Medulla oblongata (tissue), 1 donor: ENCODE data around the gene OR10G7.

ENCODE experiments used
- DNase-seq: peaks from one replicate; pipeline ENCODE4 v3.0.0-alpha.2; 2015; ENCODE audit errors: extremely low spot score

The OR10G7 gene, protein sequence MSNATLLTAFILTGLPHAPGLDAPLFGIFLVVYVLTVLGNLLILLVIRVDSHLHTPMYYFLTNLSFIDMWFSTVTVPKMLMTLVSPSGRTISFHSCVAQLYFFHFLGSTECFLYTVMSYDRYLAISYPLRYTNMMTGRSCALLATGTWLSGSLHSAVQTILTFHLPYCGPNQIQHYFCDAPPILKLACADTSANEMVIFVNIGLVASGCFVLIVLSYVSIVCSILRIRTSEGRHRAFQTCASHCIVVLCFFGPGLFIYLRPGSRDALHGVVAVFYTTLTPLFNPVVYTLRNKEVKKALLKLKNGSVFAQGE

GRCh38 chr11:124041254-124041653, at the start of gene OR10G7:
Gene OR10G7 (minus strand): TSS chr11:124041325. CDS start chr11:124039001, 2,324 bp downstream.
- DNase-seq = no peak

- peak; percentile 39 for DNase-seq
Observed at GRCh38 chr11:124085997-124086846, 45.1 kb upstream of the OR10G7 start.

- no peak for DNase-seq
Observed at GRCh38 chr11:124085583-124085982, 44.5 kb upstream of the OR10G7 start.

DNA sequence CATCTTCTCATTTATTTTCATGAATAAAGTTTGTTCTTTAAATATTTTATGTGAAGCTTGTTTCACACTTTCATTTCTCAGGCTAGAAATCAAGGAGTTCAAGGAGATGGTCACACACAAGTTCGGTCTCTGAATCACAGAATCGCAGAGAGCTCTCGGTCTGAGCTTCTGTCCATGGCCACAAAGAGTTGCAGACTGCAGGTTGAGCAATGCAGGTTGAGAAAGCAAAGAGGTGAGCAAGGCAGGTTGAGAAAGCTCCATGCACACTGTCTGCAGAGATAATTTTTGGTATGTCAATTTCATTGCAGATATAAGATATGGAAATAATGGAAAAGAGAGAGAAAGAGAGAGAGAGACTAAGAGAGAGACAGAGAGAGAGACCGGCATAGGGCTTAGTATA, 41.2 kb upstream of the OR10G7 start:
- no peak for DNase-seq

DNA sequence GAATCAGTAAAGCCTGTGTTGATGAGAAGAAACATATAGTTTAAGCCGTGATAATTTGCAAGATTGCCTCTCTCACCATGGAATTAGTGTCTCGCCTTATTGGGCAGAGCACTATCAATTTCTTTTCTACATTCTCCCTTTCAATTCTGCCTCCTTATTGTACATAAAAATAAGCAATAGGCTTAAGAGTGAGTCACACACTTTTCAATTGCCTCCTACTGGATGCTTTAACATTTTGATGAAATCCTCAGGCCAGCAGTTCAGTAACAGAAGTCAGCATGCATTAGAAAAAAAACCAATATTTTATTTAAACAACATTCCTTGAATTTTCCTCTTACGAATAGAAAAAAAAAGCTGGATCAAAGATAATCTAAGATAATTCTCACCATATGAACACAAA, 40.4 kb upstream of the OR10G7 start:
- no peak for DNase-seq

DNA sequence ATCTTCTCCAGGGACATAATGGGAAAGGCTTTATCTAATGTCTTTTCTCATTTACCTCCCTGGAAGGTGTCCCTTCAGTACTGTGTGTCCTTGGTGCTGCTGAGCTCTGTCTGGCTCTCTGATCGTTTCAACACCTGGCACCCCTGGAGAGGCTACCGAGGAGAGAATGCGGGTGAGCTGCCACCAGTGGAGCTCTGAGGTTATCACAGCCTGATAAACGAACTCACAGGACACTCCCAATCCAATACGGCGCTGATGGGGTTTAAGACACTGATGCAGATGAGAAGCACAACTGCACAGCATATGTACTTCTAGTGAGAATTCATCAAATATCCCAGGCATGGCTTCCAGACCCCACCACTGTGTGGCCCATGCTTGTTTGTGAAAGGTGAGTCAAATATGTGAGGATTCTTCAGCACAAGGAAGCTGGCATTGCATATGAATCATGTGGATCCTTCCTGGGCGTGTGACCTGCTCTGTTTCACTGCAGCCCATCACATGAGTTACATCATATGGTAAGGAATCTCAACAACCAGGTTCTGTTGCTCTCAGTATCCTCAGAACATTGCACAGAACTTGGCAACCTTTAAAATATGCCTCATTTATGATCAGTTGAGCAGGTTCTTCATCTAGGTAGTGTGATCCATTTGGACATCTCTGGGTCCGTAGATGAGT, 39.3 kb upstream of the OR10G7 start:
- no peak for DNase-seq

DNA sequence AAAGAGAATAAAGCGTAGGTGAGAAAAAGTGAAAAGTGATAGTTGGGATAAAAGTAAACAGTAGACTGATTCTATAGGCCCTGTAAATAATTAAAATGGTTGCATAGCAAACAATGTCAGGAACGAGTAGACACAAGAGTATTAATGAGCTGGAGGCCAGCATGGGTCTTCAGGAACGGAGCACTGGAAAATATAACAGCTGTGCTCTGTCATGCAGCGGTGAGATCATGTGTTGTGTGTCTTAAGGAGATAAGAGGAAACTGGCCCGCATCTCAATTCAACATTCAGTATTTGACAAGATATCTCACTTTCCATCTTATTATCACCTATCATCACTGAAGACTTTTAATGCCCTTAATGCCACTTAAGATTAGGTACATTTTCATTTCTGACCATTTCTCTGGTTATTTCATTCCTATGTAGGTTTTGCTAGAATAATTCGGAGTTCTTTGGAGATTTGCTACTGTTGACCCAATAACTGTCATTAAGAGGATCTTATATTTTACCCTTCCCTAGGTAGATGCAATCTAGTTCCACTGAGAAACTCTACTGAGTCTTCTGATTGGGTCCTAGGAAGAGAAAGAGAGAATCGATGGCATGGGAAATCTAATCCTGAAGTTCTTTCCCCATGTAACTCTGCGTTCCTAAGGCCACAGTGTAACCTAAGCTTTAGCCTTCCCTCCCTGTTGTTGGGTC, 38.7 kb upstream of the OR10G7 start:
- DNase-seq = no peak

- DNase-seq = no peak
Observed at GRCh38 chr11:124078591-124078990, 37.5 kb upstream of the OR10G7 start.

GRCh38 chr11:124077266-124077665, 36.1 kb upstream of the OR10G7 start:
- no peak for DNase-seq

DNA sequence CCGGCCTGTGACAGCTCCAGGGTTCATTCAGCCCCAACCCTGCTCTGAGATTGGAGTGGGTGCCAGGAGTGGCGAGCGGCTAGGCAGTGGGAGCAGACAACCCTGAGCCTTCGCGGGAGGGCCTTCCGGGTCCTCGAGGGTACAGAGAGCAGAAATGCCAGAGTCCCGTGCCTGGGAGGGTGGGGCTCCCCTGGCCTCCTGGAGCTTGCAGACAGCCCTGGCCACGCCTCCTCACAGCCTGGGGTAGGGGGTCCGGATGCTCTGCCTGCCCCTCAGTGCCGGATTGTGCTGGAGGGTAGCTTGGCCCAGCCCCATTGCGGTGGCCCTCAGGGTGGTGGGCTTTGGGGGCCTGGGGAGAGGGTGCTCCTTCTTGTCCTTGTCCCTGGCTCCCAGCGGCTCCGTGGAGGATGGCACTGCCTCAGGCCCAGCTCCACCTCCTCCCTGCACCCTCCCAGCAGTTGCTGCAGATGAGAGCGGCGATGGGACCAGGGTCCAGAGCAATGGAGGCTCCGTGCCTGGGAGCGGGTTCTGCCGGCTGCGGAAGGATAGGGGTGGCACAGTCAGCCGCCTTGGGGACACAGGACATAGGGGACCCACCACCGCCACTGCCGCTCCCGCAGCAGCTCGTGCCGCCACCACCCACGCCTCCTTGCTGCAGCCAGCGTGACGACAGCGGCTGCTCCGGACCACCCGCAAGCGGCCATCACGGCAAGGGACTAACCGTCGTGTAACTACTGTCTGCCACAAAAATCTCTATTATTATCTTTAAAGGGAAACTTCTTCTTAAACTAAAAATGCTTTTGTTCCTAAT, 34.9 kb upstream of the OR10G7 start:
- peak; percentile 15 for DNase-seq

DNA sequence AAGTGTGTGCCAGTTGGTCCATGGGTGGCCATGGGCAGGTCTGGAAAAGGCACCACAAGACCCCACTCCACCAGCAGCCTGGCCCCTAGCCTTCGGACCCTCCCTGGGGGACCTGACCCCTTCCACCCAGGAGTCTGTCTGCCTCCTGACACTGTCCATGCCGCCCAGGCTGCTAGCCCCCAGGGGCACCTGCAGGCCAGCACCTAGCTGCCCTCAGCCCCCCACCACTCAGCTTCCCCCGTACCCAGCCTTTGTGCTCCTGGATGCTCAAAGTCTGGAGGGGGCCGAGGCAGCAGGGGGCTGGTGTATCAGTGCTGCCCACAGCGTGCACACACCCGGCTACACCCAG, 34.3 kb upstream of the OR10G7 start:
- DNase-seq = no peak

DNA sequence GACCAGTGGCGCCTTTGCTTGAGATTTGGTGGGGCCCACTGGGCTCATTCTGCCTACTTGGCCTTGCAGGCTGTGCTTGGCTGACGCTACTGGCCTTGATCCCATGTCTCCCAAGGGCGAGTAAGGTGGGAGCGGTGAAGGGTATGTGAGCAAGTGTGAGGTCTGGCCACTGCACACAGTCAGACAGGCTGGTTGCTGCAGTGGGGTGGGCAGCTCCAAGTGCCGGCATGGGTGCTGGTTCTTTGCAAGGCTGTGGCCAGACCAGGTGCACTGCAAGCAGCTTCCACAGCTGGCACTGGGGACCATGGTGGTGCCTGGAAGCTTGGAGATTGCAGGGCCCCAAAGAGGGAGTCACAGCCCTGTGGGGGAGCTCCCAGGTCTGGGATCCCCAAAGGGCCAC, 33.4 kb upstream of the OR10G7 start:
- no peak for DNase-seq

DNA sequence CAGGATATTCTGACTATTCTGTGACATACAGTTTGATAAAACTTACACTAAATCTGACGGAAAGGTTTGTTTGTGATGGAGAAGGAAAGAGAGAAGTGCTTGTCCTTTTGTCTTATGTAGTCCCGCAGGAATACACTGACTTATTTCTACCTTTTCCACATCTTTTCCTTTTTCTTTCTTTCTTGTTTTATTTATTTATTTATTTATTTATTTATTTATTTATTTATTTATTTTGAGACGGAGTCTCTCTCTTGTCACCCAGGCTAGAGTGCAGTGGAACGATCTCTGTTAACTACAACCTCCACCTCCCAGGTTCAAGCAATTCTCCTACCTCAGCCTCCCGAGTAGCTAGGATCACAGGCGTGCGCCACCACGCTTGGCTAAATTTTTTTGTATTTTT, 31.0 kb upstream of the OR10G7 start:
- DNase-seq = no peak

- DNase-seq = no peak
Observed at GRCh38 chr11:124071623-124071948, 30.5 kb upstream of the OR10G7 start.

- peak; percentile 90 for DNase-seq
Observed at GRCh38 chr11:124070915-124071622, 29.9 kb upstream of the OR10G7 start.

DNA sequence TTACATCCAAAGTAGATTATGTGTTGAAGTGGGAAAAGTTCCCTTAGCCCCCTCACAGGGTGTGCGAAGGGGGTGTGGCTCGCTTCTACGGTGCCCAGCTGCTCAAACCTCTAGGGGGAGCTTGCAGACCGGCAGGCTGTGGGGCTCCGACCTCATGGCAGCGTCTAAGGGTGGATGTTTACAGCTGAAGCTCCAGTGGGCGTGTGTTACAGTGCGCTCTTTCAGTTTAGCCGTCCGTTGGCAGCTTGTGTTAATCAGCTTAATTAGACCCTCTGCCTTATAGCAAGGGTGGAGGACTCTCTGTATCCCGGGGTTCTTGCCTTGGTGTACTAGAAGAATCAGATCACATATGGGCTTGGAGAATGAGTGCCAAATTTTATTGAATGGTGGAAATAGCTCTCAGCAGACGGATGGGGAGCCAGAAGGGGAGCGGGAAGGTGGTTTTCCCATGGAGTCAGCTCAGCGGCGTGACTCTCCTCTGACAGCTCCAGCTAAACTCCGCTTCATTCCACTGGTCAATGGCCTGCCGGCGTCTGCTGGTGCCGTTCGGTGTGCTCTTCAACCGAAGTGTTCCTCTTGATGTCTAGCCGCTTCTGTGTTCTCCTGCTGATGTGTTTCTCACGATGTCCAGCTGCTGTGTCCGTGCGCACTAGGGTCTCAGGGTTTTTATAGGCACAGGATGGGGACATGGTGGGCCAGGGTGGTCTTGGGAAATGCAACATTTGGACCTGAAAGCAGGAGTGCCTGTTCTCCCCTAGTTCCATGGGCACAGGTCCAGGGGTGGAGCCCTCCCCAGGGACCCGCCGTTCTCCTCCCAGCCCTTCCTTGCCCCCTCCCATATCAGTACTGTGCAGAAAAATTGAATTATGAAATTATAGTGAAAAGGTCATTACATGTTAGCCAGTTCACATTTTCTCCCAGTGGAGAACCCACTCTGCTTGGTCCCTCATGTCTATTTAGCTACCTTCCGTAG, 28.6 kb upstream of the OR10G7 start:
- DNase-seq = peak; percentile 42

- no peak for DNase-seq
Observed at GRCh38 chr11:124068601-124069110, 27.5 kb upstream of the OR10G7 start.

DNA sequence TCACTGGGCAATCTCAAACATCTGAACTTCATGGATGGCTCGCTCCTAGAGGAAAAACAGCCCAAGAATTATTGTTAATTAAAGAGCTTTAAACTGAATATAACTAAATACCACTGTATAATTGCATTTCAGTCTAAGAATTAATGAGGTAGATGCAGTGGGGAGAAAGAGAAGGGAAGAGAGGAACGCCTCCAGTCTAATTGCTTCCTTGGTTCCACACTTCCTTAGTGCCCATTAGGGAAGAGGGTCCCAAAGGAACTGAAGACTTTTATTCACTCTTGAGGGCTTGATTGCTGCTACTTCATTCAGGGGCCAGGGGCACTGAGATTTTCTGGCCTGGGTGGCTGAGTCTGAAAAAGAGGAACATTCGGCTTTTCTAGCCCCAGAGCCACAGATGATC, 11.8 kb upstream of the OR10G7 start:
- DNase-seq = no peak

GRCh38 chr11:124050748-124051147, 9.6 kb upstream of the OR10G7 start:
- DNase-seq = no peak
